UCSD-AML1 (cell line): Measurements from ENCODE around the gene DLGAP1.
"Not testable (repeated sequence)": the region's sequence is repeated elsewhere in the genome, so short reads cannot be mapped to it uniquely, and the experiment has no call there.

Experiments
- DNase-seq: peaks from one replicate; lab custom pipeline; 2025; ENCODE audit not compliant: unreplicated experiment; lab: John Stamatoyannopoulos, UW

Gene DLGAP1

DNA sequence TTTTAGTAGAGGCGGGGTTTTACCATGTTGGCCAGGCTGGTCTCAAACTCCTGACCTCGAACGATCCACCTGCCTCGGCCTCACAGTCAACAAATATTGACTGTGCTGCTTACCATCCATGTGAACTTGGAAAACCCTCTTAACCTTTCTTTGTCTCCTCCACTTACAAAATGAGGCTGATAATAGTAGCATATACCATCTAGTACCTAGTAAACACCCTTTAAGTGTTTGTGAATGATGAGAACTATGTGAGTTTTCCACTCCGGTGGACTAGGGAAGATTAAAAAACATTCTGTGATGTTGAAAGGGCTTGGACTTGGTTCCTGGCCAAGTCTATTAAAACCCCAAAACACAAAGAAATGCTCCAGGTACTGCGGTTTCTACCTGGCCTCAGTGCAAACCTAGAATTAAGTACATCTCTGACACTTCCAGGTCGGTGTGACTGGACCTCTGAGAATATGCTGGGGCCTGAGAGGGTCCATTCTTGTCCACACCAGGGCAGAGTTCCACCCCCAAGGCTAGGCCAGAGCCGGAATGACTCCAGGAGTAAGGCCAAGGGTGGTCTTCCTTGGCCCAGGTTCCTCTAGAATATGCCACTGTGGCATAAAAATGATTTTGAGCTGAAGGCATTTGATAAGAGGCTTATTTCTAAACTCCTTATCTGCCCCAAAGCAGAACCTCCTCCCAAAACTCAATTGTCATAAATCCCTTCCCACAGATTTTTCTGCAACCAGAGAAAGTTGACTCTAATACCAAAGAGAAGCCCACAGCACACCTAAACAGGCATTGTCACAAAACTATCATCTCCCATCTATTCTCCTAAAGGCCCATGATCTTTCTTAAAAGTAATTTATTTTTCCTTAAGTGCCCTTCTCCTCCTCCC, 787.6 kb downstream of the DLGAP1 start:
- no peak for DNase-seq

DNA sequence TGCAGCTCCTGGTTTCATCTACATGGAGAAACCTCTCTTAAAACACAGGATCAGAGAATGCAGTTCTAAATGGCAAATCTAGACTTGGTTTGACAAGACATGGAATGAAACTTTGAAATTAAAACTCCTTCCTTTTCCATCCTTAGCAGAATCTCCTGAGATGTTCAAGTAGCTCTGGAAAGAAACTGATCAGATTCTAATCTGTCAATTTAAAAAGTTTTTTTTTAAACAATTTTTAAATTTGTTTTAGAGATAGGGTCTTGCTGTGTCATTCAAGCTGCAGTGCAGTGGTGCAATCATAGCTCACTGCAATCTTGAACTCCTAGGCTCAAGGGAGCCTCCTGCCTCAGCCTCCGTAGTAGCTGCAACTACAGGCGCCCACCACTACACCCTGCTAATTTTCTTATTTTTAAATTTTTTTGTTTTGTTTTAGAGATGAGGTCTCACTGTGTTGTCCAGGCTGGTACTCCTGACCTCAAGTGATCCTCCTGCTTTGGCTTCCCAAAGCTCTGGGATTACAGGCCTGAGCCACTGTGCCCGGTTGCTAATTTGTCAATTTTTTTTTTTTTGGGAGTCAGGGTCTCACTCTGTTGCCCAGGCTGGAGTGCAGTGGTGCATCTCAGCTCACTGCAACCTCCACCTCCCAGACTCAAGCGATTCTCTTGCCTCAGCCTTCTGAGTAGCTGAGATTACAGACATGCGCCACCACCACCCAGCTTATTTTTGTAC, 788.4 kb downstream of the DLGAP1 start:
- DNase-seq = no peak

DNA sequence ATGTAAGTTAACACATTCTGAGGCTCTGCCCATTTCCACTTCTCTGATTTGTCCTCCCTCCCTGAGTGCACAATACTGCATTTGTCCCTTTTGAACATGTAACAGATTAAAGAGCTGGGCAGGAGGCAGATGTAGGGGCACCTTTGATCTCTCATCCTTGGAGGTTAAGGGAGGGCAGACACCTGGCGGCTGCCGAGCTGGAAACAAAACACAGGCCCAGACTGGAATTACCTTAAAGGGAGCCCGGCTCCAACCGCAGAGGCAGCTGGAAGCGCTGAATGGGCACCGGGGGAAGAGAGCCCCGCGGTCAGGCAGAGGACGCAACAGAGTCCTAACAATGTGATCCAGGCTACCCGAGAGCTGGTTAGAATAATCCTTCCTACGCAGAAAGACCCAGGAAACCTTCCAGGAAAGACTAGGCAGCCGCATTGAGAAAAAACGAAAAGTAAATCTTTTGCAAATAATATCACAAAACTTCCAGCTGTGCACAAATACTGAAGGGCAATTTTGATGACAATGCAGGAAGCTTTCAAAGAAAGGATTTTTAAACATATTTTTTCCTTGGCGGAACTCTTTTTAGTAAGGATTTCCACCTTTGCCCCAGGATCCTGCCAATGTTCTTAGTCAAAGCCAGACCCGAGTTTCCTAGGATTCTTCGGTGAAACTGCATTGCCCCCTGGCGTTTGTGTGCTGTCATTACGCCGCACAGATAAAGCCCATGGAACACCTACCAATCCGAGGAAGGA, 789.2 kb downstream of the DLGAP1 start:
- peak; percentile 76 for DNase-seq

DNA sequence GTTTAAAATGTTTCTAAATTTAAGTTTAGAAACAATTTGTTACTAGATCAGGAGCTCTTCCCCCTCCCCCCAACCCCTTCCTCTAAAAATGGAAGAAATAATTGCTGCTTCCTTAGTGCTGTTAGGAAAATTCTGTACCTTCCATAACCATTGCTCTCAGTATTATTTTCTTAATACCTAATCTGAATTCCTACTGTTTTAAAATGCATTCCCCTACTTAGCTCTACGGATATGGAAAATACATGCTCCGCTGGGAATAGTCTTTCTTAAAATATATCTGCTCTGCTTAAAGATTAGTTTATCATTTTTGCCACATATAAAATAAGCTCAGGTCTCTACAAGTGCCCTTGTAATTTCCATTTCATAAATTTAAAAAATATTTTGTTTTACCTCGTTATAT, 789.9 kb downstream of the DLGAP1 start:
- no peak for DNase-seq

DNA sequence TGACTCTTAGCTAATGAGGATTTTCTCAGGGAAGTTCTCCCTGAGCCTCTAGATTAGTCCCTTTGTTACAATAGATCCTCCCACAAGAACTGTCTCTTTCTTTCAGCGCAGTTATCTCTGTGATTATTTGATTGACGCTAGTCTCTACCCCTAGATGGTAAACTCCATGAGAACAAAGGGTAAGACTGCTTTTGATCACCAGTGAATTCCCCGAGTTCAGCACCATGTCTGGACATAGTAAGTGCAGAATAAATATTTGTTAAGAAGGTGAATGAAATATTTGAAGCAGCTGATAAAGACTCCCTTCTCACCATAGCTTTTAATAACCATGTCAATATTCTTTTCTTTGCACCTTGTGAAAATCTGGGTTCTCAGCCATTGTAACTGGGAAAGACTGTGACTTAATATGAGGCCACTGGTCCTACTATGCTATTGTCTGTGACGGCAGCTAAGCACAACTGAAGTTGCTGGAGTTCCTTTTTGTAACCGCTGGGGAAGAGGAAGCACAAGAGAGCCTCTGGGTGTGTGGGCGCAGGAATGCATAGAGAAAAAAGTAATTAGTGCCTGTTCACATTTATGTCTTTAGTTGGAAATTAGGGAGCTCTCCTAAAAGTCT, 790.4 kb downstream of the DLGAP1 start:
- DNase-seq = peak; percentile 28

DNA sequence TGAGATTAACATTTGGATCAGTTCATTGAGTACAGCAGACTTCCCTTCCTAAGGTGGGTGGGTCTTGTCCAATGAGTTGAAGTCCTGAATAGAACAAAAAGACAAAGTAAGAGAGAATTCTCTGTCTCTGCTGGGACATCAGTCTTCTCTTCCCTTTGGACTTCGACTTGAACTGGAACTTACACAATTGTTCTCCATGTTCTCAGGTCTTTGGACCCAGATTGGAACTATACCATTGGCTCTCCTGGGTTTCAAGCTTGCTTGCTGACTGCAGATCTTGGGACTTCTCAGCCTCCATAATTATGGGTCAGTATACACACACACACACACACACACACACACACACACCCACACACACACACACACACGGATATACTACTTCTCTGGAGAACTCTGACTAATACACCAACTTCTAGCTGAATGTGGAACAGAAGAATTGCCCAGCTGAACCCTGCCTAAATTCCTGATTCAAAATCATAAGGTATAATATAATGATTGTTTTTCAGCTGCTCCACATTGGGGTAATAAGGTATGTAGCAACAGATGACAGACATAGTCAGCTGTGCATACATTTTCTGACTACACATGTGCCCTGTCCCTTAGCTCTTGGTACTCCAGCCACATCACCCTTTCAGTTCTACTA, 791.1 kb downstream of the DLGAP1 start:
- DNase-seq = no peak

DNA sequence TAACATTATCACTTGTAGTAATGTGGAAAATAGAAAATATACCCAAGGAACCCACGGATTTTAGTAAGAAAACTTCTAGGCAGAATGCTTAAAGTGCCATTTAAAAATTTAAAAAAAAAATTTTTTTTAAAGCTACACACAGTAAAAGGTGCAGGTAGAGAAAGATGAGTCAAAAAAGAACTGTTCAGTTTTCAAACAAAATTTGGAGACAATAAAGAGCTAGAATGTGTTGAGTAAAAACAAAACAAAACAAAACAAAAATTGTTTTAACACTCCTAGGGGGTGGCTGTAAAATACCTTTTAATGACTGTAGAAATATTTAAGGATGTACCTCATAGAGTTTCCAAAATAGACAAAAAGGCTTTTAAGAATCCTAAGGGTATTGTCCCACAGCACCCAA, 793.1 kb downstream of the DLGAP1 start:
- DNase-seq = no peak

DNA sequence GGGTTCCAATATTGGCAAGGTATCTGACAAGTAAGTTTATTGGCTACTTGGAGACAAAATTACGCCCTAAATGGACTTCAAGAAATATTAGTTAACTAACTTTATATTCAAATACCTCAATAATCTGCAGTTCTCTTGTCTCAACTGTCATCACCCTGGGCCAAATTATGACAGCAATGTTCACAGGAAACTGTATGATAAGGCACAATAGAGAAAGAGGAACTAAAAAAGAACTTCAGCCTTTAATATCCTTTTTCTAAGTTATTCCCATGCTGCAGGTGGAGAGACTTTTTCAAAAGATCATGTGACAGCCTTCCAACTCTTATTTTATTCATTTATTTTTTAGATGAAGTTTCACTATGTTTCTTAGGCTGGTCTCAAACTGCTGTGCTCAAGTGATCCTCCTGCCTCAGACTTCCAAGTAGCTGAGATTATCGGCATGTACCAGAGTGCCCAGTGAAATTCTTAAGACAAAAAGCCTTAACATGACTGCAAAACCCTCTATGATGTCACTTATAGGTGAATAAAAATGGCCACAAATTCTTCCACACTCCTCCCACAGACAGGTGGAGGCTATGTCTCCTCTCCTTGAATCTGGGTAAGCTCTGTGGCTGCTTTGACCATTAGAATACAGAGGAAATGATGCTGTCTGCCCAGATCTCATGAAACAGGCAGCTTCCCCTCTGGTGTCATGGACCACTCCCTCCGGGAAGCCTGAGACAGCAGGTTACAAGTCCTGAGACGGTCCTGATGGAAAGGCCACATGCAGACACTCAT, 794.2 kb downstream of the DLGAP1 start:
- DNase-seq = peak; percentile 49

DNA sequence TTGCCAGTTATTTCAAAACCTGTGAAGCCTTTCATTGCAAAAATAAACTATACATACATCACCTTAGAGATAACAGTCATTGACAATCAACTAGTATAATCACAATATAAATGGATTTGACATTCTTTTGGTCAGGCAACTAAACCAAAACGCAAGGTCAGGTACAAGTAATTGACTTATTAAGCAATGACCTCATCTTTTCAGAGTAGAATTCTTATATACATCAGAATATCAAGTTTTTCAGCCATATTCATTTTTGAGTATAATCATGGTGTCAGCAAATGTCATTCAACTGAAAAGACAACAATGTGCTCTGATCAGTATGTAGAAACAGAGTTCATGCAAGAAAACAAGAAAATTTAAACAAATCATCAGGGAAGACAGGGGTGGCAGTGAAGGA, 796.6 kb downstream of the DLGAP1 start:
- no peak for DNase-seq

DNA sequence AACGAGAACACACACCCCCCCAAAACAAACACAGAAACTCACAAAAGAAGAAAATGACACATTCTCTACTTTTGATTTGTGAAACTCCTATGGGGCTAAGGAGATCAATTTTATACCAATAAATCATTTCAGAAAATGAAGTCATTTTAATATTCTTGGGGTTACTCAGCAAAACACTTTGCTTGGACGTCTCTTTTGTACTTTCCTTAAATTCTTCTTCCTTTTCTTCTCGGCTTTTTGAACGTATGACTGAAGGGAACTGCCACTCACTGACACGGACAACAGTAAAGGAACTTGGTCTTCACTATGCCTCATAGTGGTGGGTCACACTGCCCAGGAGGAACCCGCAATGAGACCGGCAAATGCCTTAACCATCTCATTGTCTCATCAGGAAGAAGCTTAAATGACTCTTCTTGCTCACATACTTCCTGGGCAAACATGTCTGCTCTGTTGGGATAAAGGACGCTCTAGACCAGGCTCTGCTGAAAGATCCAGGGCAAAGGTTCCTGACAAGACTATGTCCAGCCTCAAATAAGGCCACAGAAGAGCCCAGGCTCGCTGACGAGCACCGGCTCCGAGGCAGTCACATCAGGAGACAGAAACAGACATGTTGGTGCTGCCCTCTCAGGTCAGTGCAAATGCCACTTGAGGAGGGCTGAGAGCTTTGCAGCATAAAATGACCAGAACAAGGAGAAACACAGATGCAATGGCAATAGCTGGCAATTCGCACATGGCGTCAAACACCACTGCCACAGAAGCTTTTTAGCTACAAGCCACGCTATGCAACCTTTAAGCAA, 799.7 kb downstream of the DLGAP1 start:
- peak; percentile 33 for DNase-seq

DNA sequence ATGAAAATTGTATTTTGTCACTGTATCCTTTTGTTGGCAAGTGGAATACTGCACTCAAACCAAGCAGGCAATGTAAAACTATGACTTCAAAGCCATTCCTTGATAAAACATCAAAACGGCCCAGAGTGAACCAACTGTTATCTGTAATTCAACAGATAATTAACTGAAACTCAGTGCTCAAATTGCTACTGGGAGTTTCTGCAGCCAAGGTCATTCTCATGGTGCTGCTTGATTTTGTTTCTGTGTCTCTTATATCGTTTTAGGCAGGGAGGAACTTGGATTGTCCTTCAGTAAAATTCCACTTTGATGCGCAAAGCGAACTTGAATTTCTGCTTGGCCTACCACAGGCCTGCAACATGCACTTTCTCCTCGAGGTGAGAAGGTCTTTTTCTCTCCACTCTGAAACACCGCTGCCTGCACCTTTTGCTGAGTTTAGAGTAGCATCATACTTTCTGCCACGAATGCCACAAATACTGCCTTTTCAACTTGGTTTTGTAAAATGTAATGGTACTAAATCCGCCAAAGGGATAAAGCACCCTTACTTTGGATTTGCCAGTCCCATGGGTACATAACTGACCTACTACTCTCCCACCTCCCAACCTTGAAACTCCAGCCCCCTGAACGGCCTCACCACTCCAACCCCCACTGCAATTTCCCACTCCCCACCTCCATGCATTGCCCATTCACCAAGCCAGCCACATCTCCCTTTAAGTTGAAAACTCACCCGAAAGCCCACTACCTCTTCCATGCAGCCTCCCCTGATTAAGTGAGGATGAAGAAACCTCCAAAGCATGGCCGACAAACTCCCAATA, 800.5 kb downstream of the DLGAP1 start:
- DNase-seq = no peak

DNA sequence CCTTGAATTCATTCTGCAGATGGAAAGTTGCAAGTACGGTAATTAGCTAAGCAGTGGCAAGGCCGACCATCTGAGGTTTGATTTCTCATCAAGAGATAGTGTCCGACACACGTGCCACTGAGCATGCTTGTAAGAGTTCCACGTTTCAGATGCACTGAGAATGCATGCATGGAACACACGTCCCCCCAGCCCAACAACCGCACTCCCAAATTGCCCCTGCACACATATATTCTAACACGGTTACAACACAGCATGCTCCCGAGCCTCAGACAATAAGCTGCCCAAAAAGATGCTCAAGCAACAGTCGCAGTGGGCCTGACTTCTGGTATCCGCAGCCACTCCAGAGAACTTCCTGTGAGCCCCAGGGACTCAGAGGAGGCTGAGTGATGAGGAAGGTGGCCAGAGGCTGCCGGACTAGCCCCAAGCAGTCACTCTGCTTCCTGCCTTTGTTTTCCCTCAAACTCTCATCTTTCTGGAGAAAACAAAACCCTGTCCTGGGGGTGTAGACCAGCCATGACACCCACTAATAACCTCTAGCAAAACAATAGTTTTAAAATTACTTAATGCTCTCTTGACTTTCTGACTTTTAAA, 801.2 kb downstream of the DLGAP1 start:
- peak; percentile 49 for DNase-seq

DNA sequence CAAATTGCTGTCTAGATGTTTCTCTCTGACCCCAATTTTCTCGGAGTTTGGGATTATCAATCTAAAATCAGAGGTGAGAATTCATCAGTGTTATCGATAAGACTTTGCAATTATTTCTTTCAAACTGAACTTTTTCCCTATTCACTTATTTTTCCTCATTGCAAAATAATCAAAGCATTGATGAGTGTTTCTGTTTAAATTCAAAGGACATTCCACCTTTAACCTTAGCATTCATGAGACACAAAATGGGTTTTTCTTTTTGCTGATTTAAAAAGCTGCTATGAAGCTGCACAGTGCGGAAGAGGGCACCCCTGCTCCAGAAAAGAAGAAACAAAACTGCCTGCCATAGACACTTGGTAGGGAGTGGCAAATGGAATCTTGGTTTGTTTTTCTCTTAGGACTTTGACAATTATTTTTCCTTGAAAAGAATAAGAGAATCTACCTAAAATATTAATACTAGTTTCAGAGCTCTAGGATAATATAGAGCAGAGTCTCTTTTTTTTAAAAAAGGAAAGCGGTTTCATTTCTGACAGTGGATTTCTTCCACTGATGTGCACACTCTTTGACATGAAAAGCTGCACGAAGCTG, 801.8 kb downstream of the DLGAP1 start:
- DNase-seq = no peak

DNA sequence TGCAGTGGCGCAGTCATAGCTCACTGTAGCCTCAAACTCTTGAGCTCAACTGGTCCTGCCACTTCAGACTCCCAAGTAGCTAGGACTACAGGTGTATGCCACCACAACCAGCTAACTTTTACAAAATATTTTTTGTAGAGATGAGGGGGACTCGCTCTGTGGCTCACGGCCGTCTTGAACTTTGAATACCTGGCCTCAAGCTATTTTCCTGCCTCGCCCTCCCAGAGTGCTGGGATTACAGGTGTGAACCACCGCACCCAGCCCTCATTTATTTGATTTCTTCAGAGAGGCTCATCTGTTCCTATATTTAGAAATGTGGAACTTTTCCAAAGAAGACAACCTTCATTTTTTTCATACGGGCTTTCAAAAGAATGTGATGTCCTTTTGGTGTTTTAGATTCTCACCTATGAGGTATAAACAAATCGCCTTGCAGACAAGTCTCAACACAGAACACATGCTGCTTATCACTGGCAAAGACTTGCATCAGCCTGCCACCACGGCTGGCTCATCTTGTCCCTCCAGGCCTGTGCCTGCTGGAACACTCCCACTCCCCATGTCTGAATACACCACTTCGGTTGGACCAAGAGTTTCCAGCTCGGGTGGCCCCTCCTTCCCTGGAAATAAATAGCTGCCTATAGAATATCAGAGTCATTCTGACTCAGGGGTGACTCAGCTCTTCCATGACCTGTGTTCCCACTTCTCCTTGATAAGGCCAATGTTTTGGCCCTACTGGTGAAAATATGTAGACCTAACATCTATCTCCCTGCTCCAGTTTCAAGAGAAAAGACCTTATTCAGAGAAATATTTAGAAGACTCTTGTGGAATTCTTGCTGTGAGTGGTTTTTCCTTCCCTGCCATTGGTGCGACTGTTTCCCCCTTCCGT, 802.5 kb downstream of the DLGAP1 start:
- DNase-seq = peak; percentile 86

DNA sequence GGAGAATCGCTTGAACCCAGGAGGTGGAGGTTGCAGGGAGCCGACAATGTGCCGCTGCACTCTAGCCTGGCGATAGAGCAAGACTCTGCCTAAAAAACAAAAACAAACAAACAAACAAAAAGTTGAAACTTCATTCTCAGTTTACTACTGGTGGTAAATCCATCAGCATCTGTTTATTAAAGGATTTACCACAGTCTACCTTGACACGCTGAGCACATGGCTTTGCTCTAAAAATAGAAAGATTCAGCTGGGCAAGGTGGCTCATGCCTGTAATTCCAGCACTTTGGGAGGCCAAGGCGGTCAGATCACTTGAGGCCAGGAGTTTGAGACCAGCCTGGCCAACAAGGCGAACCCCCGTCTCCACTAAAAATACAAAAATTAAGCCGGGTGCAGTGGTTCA, 803.8 kb downstream of the DLGAP1 start:
- no peak for DNase-seq

DNA sequence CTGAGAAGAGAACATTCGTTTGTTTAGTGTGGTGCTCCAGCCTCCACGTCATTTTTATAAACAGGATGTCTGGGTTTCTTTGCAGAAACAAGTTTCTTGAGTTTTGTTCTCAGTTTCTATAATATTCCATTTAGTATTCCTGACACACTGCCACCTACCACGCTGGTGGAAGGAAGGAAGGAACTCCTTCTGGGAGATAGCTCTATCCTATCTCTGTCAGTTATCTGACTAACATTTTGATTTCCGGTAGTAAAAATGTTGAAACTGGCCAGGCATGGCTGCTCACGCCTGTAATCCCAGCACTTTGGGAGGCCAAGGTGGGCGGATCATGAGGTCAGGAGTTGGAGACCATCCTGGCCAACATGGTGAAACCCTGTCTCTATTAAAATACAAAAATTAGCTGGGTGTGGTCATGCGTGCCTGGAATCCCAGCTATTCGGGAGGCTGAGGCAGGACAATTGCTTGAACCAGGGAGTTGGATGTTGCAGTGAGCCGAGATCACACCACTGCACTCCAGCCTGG, 804.5 kb downstream of the DLGAP1 start:
- DNase-seq = not testable (repeated sequence)
